RWPE1 (cell line): ENCODE data around the gene PRKN.

ENCODE experiments used
- CTCF ChIA-PET: fragments of 350-600 bp; sonication (Branson Sonifier 250); formaldehyde crosslinking; extraction: SDS; loops from one replicate; lab custom pipeline; 2021; lab: Yijun Ruan, JAX
- POLR2A ChIA-PET: fragments of 400-600 bp; formaldehyde crosslinking; extraction: SDS; loops from one replicate; lab custom pipeline; 2020; ENCODE audit warnings: antibody characterized with exemption; ENCODE audit not compliant: low non-redundant PET; lab: Yijun Ruan, JAX
- DNase-seq: peaks from one replicate; pipeline ENCODE4 v3.0.0; 2012; ENCODE audit warnings: low spot score
- H3K27ac ChIP-seq: fragments of 450-650 bp; 2 replicates; pipeline ENCODE4 v1.5.1; 2017
- CTCF ChIP-seq: fragments of 450-650 bp; conservative IDR thresholded peaks from 2 replicates; pipeline ENCODE4 v1.5.1; 2017; ENCODE audit warnings: low read depth, mild to moderate bottlenecking

Gene PRKN

GRCh38 chr6:162576016-162576415 is 151.6 kb downstream of the PRKN start:
- no peak for TF ChIP-seq CTCF
- H3K27ac ChIP-seq = no peak overlapping the region
- DNase-seq = no peak
- CTCF ChIA-PET = no interaction called here
- POLR2A ChIA-PET = no interaction called here

GRCh38 chr6:162572240-162572639 is 155.3 kb downstream of the PRKN start:
- ChIA-PET CTCF (no interaction called here), POLR2A (no interaction called here)
- no peak overlapping the region for H3K27ac ChIP-seq
- no peak for DNase-seq
- no peak for TF ChIP-seq CTCF

GRCh38 chr6:162568266-162568665 is 159.3 kb downstream of the PRKN start:
- POLR2A ChIA-PET = no interaction called here

GRCh38 chr6:162562041-162562440 is 165.5 kb downstream of the PRKN start:
- no peak for TF ChIP-seq CTCF
- ChIA-PET CTCF (no interaction called here), POLR2A (no interaction called here)
- no peak overlapping the region for H3K27ac ChIP-seq
- DNase-seq = no peak

More at GRCh38 chr6:162568266-162568665, 159.3 kb downstream of the PRKN start:
- no peak overlapping the region for H3K27ac ChIP-seq
- DNase-seq = no peak
- no peak for TF ChIP-seq CTCF
- CTCF ChIA-PET = no interaction called here

GRCh38 chr6:162560891-162561290 is 166.7 kb downstream of the PRKN start:
- POLR2A ChIA-PET = no interaction called here
- TF ChIP-seq CTCF = no peak
- no peak for DNase-seq
- no peak overlapping the region for H3K27ac ChIP-seq
- CTCF ChIA-PET = no interaction called here

GRCh38 chr6:162554531-162554930 is 173.0 kb downstream of the PRKN start:
- TF ChIP-seq CTCF = no peak
- DNase-seq = no peak
- ChIA-PET POLR2A (no interaction called here), CTCF (no interaction called here)
- no peak overlapping the region for H3K27ac ChIP-seq

GRCh38 chr6:162546905-162547304 is 180.7 kb downstream of the PRKN start:
- DNase-seq = no peak
- no peak overlapping the region for H3K27ac ChIP-seq
- ChIA-PET POLR2A (no interaction called here), CTCF (no interaction called here)
- no peak for TF ChIP-seq CTCF
